Measurements from ENCODE around the gene MTHFD1L. TPM values are rescaled to one million over a fixed set of nuclear protein-coding genes. Genes with fewer than 3 reads are reported as not detected.

MTHFD1L gene
- total RNA-seq, 3 donors from 2014 or later (not counting 1 experiment from before 2014, with no cell fraction given), result 3.8 to 4.5 (median 4.3) TPM

- H3K27ac Mint-ChIP-seq, result no peak overlapping the region
- H3K27ac ChIP-seq (ENCODE audit: low read length), result no peak overlapping the region
Observed at GRCh38 chr6:151022492-151022891, 157.0 kb downstream of the MTHFD1L start.

DNA sequence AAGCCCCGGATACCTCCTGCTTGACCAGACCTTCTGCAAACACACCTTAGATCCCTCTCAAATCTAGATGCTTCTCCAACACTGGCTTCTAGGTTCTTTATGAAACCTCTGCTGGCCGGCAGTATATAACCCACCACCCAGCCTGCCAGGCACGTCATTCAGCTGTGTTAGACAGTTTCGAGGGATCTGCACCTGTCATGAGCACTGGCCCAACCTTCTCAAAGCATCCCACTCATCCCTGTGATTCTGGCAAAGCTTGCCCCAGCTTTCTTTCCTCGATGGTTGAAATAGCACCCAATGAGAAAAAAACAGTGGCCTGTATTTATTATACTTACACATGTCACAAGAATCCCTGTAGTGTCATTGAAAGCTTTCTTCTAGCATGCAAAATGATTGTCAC, 157.8 kb downstream of the MTHFD1L start:
- H3K27ac ChIP-seq (ENCODE audit: low read length), result no peak overlapping the region
- DNase-seq (no peak), ATAC-seq (no peak)
- Mint-ChIP-seq H3K9me3 (no peaks in the 10 kb centered on the region), H3K36me3 (no peaks in the 10 kb centered on the region), H3K27ac (no peak overlapping the region), H3K27me3 (ENCODE audit: low read depth in 2 of 2) (no peaks in the 10 kb centered on the region), H3K4me1 (peaks cover 0 to 2% of the 10 kb centered on the region in 2 donors), H3K4me3 (no peak overlapping the region)
- intact Hi-C loops (cut with micrococcal nuclease), result no loop called here
- no peak overlapping the region for H3K4me3 ChIP-seq (ENCODE audit: low read length)
- no peaks in the 10 kb centered on the region for H3K4me1 ChIP-seq (ENCODE audit: control insufficient read depth, insufficient read depth, low read length)
- no peaks in the 10 kb centered on the region for H3K9me3 ChIP-seq (ENCODE audit: control insufficient read depth, insufficient read depth, low read length)
- no peaks in the 10 kb centered on the region for H3K27me3 ChIP-seq (ENCODE audit: control insufficient read depth, insufficient read depth, low read length)
- 96% methylated on average over 5 of the region's 5 CpGs for WGBS (ENCODE audit: insufficient coverage)
- TF ChIP-seq, protein P1, sequence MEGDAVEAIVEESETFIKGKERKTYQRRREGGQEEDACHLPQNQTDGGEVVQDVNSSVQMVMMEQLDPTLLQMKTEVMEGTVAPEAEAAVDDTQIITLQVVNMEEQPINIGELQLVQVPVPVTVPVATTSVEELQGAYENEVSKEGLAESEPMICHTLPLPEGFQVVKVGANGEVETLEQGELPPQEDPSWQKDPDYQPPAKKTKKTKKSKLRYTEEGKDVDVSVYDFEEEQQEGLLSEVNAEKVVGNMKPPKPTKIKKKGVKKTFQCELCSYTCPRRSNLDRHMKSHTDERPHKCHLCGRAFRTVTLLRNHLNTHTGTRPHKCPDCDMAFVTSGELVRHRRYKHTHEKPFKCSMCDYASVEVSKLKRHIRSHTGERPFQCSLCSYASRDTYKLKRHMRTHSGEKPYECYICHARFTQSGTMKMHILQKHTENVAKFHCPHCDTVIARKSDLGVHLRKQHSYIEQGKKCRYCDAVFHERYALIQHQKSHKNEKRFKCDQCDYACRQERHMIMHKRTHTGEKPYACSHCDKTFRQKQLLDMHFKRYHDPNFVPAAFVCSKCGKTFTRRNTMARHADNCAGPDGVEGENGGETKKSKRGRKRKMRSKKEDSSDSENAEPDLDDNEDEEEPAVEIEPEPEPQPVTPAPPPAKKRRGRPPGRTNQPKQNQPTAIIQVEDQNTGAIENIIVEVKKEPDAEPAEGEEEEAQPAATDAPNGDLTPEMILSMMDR (IDR thresholded peaks at IDR 0.05), result no peak
- H3K36me3 ChIP-seq (ENCODE audit: control insufficient read depth, insufficient read depth, low read length), result no peaks in the 10 kb centered on the region

More at GRCh38 chr6:151022492-151022891, 157.0 kb downstream of the MTHFD1L start:
- H3K36me3 Mint-ChIP-seq, result no peaks in the 10 kb centered on the region
- DNase-seq (no peak), ATAC-seq (no peak)
- no peaks in the 10 kb centered on the region for H3K4me1 ChIP-seq (ENCODE audit: control insufficient read depth, insufficient read depth, low read length)
- H3K27me3 ChIP-seq (ENCODE audit: control insufficient read depth, insufficient read depth, low read length), result no peaks in the 10 kb centered on the region
- no peaks in the 10 kb centered on the region for H3K36me3 ChIP-seq (ENCODE audit: control insufficient read depth, insufficient read depth, low read length)
- no peak overlapping the region for H3K4me3 ChIP-seq (ENCODE audit: low read length)
- no peaks in the 10 kb centered on the region for H3K4me1 Mint-ChIP-seq
- no peaks in the 10 kb centered on the region for H3K9me3 Mint-ChIP-seq
- H3K27me3 Mint-ChIP-seq (ENCODE audit: low read depth in 2 of 2), result no peaks in the 10 kb centered on the region
- no CpG with 5 or more reads among the region's 3 CpGs for WGBS (ENCODE audit: insufficient coverage)
- intact Hi-C loops (cut with micrococcal nuclease), result no loop called here
- no peaks in the 10 kb centered on the region for H3K9me3 ChIP-seq (ENCODE audit: control insufficient read depth, insufficient read depth, low read length)
- H3K4me3 Mint-ChIP-seq, result no peak overlapping the region
- TF ChIP-seq, protein P1 (IDR thresholded peaks at IDR 0.05), result no peak

DNA sequence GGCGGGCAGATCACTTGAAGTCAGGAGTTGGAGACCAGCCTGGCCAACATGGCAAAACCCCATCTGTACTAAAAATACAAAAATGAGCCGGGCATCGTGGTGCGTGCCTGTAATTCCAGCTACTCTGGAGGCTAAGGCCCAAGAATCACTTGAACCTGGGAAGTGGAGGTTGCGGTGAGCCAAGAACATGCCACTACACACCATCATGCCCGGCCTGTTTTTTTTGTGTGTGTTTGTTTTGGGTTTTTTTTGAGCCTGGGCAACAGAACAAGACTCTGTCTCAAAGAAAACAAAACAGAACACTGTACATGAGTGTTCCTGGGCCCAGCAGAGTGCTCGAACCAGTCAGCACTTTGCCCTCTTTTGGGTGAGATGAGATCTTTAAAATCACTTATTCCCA, 159.1 kb downstream of the MTHFD1L start:
- DNase-seq, result no peak
- Histone ChIP-seq H3K4me3 (ENCODE audit: low read length) (no peak overlapping the region), H3K9me3 (ENCODE audit: control insufficient read depth, insufficient read depth, low read length) (no peaks in the 10 kb centered on the region), H3K36me3 (ENCODE audit: control insufficient read depth, insufficient read depth, low read length) (no peaks in the 10 kb centered on the region), H3K27ac (ENCODE audit: low read length) (no peak overlapping the region), H3K27me3 (ENCODE audit: control insufficient read depth, insufficient read depth, low read length) (no peaks in the 10 kb centered on the region), H3K4me1 (ENCODE audit: control insufficient read depth, insufficient read depth, low read length) (no peaks in the 10 kb centered on the region)
- no peak overlapping the region for H3K27ac Mint-ChIP-seq
- H3K27me3 Mint-ChIP-seq (ENCODE audit: low read depth in 2 of 2), result no peaks in the 10 kb centered on the region
- intact Hi-C loops (cut with micrococcal nuclease), result no loop called here
- no peaks in the 10 kb centered on the region for H3K36me3 Mint-ChIP-seq
- ATAC-seq, result no peak
- WGBS (ENCODE audit: insufficient coverage), result 97% methylated on average over 5 of the region's 7 CpGs
- H3K4me3 Mint-ChIP-seq, result no peak overlapping the region
- TF ChIP-seq, protein P1 (IDR thresholded peaks at IDR 0.05), result no peak
- H3K4me1 Mint-ChIP-seq, result peaks cover 0 to 6% of the 10 kb centered on the region in 2 donors
- H3K9me3 Mint-ChIP-seq, result no peaks in the 10 kb centered on the region

DNA sequence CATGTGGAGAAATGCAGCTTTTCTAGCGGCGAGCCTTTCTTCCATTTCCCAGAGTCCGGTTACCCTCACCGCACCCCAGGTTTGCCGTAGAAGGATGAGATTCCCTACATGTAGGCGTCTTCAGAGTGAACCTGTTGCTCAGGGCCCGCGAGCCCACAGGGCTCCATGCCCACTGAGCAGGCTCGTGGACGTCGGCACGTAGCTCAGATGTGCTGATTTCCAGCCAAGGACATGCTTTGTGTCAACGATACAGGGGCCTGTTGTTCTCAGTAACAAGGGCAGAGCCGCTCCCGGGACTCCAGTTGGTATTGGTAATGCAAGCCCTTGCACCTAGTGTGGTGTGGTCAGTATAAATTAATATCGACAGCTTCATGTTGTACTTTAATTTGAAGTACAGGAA, 159.6 kb downstream of the MTHFD1L start:
- no peaks in the 10 kb centered on the region for H3K36me3 ChIP-seq (ENCODE audit: control insufficient read depth, insufficient read depth, low read length)
- Mint-ChIP-seq H3K27ac (no peak overlapping the region), H3K4me1 (peaks cover 0 to 6% of the 10 kb centered on the region in 2 donors), H3K4me3 (no peak overlapping the region), H3K9me3 (no peaks in the 10 kb centered on the region), H3K27me3 (ENCODE audit: low read depth in 2 of 2) (no peaks in the 10 kb centered on the region), H3K36me3 (no peaks in the 10 kb centered on the region)
- no peak overlapping the region for H3K4me3 ChIP-seq (ENCODE audit: low read length)
- no peaks in the 10 kb centered on the region for H3K9me3 ChIP-seq (ENCODE audit: control insufficient read depth, insufficient read depth, low read length)
- ATAC-seq (no peak), DNase-seq (no peak)
- no peaks in the 10 kb centered on the region for H3K27me3 ChIP-seq (ENCODE audit: control insufficient read depth, insufficient read depth, low read length)
- 97% methylated on average over 16 of the region's 16 CpGs for WGBS (ENCODE audit: insufficient coverage)
- H3K27ac ChIP-seq (ENCODE audit: low read length), result no peak overlapping the region
- TF ChIP-seq, protein P1 (IDR thresholded peaks at IDR 0.05), result no peak
- no peaks in the 10 kb centered on the region for H3K4me1 ChIP-seq (ENCODE audit: control insufficient read depth, insufficient read depth, low read length)
- intact Hi-C loops (cut with micrococcal nuclease), result no loop called here
